PC-9 (cell line): ENCODE data around the gene CSF1R. TPM values are rescaled to one million over a fixed set of nuclear protein-coding genes. Genes with fewer than 3 reads are reported as not detected.

Experiments
- BruUV-seq: library from RNA; stranded (reverse); fragments of 400-500 nt; replicated peaks from 2 replicates; lab custom pipeline; 2021; lab: Mats Ljungman, UMichigan
- CTCF ChIA-PET: fragments of 300-600 bp; sonication (Branson Sonifier 250); formaldehyde crosslinking; loops from one replicate; lab custom pipeline; 2022; ENCODE audit warnings: antibody characterized with exemption; lab: Charles Lee
- POLR2A ChIA-PET: fragments of 300-600 bp; sonication (Branson Sonifier 250); formaldehyde crosslinking; loops from one replicate; lab custom pipeline; 2022; ENCODE audit warnings: antibody characterized with exemption; ENCODE audit not compliant: unreplicated experiment; lab: Charles Lee
- DNase-seq, 2 experiments: peaks; one replicate each; pipeline versions ENCODE4 v3.0.0 to v3.0.0-alpha.2; 2015 to 2022; ENCODE audit warnings: mixed read lengths in 1 of 2
- H2AFZ ChIP-seq: fragments of 200-600 bp; sonication (generic); 2 replicates; pipeline ENCODE4 v1.8.1; 2017; ENCODE audit warnings: antibody characterized with exemption
- H3F3A ChIP-seq: fragments of 200-600 bp; sonication (generic); 2 replicates; pipeline ENCODE4 v1.8.1; 2017; ENCODE audit warnings: antibody characterized with exemption, mild to moderate bottlenecking, low read depth; ENCODE audit not compliant: insufficient read depth
- H3K27ac ChIP-seq: fragments of 200-600 bp; sonication (generic); 2 replicates; pipeline ENCODE4 v1.6.1; 2016; ENCODE audit warnings: mixed run types
- H3K27me3 ChIP-seq: fragments of 200-600 bp; sonication (generic); 2 replicates; pipeline ENCODE4 v1.6.1; 2016; ENCODE audit warnings: low read depth, mixed run types; ENCODE audit not compliant: insufficient read depth
- H3K36me3 ChIP-seq: fragments of 200-600 bp; sonication (generic); 2 replicates; pipeline ENCODE4 v1.6.1; 2016; ENCODE audit warnings: low read depth, mixed run types
- H3K4me1 ChIP-seq: fragments of 200-600 bp; sonication (generic); replicated peaks from 2 replicates; pipeline ENCODE4 v1.6.1; 2016; ENCODE audit warnings: mixed run types; ENCODE audit not compliant: insufficient read depth
- H3K4me2 ChIP-seq: fragments of 200-600 bp; sonication (generic); 2 replicates; pipeline ENCODE4 v1.6.1; 2017; ENCODE audit warnings: mixed run types
- H3K4me3 ChIP-seq: fragments of 200-600 bp; sonication (generic); 2 replicates; pipeline ENCODE4 v1.6.1; 2016; ENCODE audit warnings: mixed run types
- H3K79me2 ChIP-seq: fragments of 200-600 bp; sonication (generic); 2 replicates; pipeline ENCODE4 v1.6.1; 2017; ENCODE audit warnings: low read depth, mixed run types
- H3K9me2 ChIP-seq: fragments of 200-600 bp; sonication (generic); 2 replicates; pipeline ENCODE4 v1.8.1; 2017; ENCODE audit warnings: mild to moderate bottlenecking; ENCODE audit not compliant: insufficient read depth
- H3K9me3 ChIP-seq: fragments of 200-600 bp; sonication (generic); 2 replicates; pipeline ENCODE4 v1.8.1; 2016; ENCODE audit warnings: low read depth; ENCODE audit not compliant: insufficient read depth
- H4K20me1 ChIP-seq: fragments of 200-600 bp; sonication (generic); 2 replicates; pipeline ENCODE4 v1.8.1; 2017; ENCODE audit not compliant: insufficient read depth
- CTCF ChIP-seq: fragments of 200-600 bp; sonication (generic); conservative IDR thresholded peaks from 2 replicates; pipeline ENCODE4 v1.6.1; 2017; ENCODE audit warnings: mixed run types, antibody characterized with exemption, mild to moderate bottlenecking, moderate library complexity
- EZH2 ChIP-seq: fragments of 200-600 bp; sonication (generic); IDR thresholded peaks from 2 replicates; pipeline ENCODE4 v1.8.0; 2017; ENCODE audit warnings: antibody characterized with exemption, low read depth
- intact Hi-C: fragments of 100-400 bp; cut with micrococcal nuclease; formaldehyde crosslinking; loops from one replicate; pipeline ENCODE4 v1.10.0; 2022; ENCODE audit not compliant: unreplicated experiment
- total RNA-seq: library from RNA; stranded (reverse); gene quantifications from 2 replicates; pipeline ENCODE4 v1.2.3, GENCODE V29; 2021

Gene CSF1R
- total RNA-seq, 1 experiment from 2014 or later = 0.72 TPM

- CTCF ChIA-PET = no interaction called here
- DNase-seq = no peak
- Histone ChIP-seq H3K27me3 (no peaks in the 10 kb centered on the region), H3K4me2 (no peak overlapping the region), H3K4me1 (peaks cover 12% of the 10 kb centered on the region), H3K27ac (no peak overlapping the region), H3K36me3 (peaks cover 28% of the 10 kb centered on the region), H4K20me1 (peaks cover 36% of the 10 kb centered on the region), H3K4me3 (no peak overlapping the region), H3K79me2 (peaks cover 54% of the 10 kb centered on the region), H3K9me3 (no peaks in the 10 kb centered on the region), H2AFZ (no peak overlapping the region), H3F3A (0 out of 2 replicates have a peak, but pooled peaks cover 7% of the 10 kb centered on the region), H3K9me2 (no peaks in the 10 kb centered on the region)
- BruUV-seq = no TSS peak
- POLR2A ChIA-PET = interaction anchor here (0.7 kb wide), 1 partner anchor 39 kb away, joined by 4 read pairs; no protein-coding TSS in a partner anchor
- intact Hi-C loops = loop anchor here (10.0 kb wide), 2 partner anchors 262 to 428 kb away; no protein-coding TSS in a partner anchor
- no peak for TF ChIP-seq EZH2
- TF ChIP-seq CTCF = no peak
Measured at GRCh38 chr5:150007050-150007449, 79.3 kb downstream of the CSF1R start.

- ChIA-PET CTCF (interaction anchor here (0.5 kb wide), 1 partner anchor 989 kb away, joined by 9 read pairs; no protein-coding TSS in a partner anchor), POLR2A (no interaction called here)
- DNase-seq = no peak
- Histone ChIP-seq H3K4me1 (peaks cover 18% of the 10 kb centered on the region), H3K27ac (no peak overlapping the region), H3K9me2 (no peaks in the 10 kb centered on the region), H3K4me3 (no peak overlapping the region), H2AFZ (no peak overlapping the region), H3K9me3 (no peaks in the 10 kb centered on the region), H3K27me3 (no peaks in the 10 kb centered on the region), H3F3A (0 out of 2 replicates have a peak, but pooled peaks cover 7% of the 10 kb centered on the region), H3K36me3 (peaks cover 25% of the 10 kb centered on the region), H3K4me2 (no peak overlapping the region), H3K79me2 (peaks cover 61% of the 10 kb centered on the region), H4K20me1 (peaks cover 39% of the 10 kb centered on the region)
- TF ChIP-seq CTCF (no peak), EZH2 (no peak)
- intact Hi-C loops = loop anchor here (10.0 kb wide), 2 partner anchors 262 to 428 kb away; no protein-coding TSS in a partner anchor
- BruUV-seq = no TSS peak
Measured at GRCh38 chr5:150006318-150006717, 80.0 kb downstream of the CSF1R start.

Other genes starting within 250 kb of the CSF1R start
- gene PDE6A, start 141.8 kb downstream of the CSF1R start, total RNA-seq = 0.35 and 0.50 TPM in 2 replicates
- 10.2 and 13.5 TPM in 2 replicates for gene SLC26A2, start 125.8 kb downstream of the CSF1R start, total RNA-seq
- gene TIGD6, start 85.9 kb downstream of the CSF1R start, total RNA-seq = 3.0 and 3.9 TPM in 2 replicates
- 38.0 and 43.1 TPM in 2 replicates for gene HMGXB3, start 85.8 kb downstream of the CSF1R start, total RNA-seq
- gene PDGFRB, start 69.3 kb upstream of the CSF1R start, total RNA-seq = 0.08 TPM in 1 of 2 replicates, not detected in the other
- gene CDX1, start 80.2 kb upstream of the CSF1R start, total RNA-seq = not detected in 2 replicates
- gene SLC6A7, start 103.5 kb upstream of the CSF1R start, total RNA-seq = 0.25 TPM in 1 of 2 replicates, not detected in the other
- 0.13 and 0.65 TPM in 2 replicates for gene CAMK2A, start 203.2 kb upstream of the CSF1R start, total RNA-seq
- 2.6 and 3.2 TPM in 2 replicates for gene ARSI, start 216.4 kb upstream of the CSF1R start, total RNA-seq